Iris pigment epithelial cell (primary cell): ENCODE results near the gene NPB.

Experiments used
- DNase-seq: peaks from one replicate; pipeline ENCODE4 v3.0.0-alpha.2; 2011; ENCODE audit warnings: low read depth

Gene NPB

DNA sequence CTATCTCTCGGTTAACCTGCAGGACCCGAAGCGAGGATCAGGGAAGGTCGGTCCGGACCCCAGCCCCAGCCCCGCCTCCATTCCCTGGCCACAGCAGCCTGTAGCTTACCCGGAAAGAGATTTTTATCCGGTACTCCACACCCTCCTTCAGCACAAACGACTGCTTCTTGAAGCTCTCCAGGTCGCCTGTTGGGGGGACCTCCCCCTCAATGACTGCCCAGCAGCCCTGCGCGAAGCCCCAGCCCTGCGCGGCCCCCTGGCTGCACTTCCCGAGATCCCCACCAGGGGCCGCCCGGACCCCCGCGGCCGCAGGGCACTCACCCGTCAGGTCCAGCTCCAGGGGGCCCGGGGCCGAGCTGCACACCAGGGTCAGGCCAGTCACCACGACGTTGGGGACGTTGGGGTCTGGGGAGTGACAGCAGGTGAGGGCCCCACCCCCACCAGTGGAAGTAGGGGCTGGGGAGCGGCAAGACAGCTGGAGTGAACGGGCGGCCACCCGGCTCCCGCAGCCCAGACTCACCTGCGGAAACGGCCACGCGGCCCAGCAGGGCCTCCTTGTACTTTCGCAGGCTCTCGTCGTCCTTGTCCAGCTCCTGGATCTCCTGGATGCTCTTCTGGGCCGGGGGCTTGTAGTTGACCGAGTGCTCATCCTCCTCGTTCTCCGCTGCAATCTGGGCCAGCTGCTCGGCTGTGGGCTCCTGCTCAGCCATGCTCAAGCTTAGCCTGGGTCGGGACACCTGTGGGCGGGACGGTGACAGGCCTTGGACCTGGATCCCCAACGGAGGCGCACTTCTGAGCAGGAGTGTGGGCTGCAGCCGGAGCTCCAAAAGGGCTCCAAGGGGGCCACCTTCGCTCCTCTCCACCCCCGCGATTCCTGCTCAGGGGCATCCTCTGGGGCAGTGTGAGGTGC lies 32.6 kb upstream of the NPB start:
- DNase-seq = peak; percentile 23

DNA sequence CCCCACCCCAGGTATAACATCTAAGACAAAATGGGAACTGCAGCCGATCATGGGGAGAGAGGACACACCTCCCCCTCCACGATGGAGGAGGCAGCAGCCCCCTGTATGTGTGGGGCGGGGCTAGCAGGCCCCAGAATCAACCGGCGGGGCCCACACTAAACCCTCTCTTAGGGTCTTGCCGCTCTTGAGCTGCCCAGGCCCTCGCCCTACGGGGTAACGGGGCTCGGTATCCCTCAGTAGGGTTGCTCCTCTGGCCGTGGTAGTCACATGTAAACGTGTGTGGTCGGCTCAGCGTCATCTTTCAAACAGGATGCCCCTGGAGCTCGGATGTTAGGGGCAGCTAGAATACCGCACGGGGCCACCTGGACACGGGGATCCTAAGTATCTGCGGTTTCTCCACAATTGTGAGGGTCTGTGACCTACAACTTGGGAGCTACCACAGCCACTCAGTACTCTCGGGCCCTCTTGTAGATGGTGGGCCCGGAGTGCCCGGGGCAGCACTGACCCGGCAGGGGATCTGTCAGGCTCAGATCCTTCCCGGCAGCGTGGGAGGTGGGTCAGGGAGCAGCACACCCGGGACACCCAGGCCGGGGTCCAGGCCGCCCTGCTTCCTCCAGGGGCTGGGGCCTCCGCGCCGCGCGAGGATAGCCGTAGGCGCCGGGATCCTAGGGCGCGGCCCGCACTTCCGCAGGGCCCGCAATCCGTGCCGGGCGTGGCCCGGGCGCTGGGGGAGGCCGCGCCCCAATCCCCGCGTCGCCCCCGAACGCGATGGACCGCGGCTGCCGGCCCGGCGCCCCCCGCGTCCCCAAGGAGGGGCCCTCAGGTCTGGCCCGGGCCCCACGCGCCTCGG lies 31.7 kb upstream of the NPB start:
- DNase-seq = peak; percentile 74

DNA sequence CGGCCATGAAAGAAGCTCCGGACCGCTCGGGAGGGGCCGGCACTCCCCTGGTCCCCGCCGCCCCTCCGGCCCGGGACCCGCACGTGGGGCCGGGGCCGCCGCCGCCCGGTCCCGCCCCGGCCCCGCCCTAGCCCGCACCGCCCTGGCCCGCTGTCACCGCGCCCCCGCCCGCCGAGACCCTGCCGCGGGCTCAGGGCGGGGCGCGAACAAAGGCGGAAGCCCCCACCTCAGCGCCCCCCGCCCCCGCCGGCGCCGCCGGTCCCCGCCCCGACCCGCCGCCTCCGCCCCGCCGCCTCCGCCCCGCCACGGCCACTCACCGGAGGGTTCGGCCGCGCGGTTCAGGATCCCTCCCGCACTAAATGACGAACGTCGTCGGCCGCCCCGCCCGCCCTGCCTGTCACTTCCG lies 31.1 kb upstream of the NPB start, which contains the start of gene ARHGDIA:
Gene ARHGDIA, minus strand, starts transcription at position 357 of the 406 bp plus-strand sequence. CDS start 1,407 bp downstream, outside the sequence.
- no peak for DNase-seq

DNA sequence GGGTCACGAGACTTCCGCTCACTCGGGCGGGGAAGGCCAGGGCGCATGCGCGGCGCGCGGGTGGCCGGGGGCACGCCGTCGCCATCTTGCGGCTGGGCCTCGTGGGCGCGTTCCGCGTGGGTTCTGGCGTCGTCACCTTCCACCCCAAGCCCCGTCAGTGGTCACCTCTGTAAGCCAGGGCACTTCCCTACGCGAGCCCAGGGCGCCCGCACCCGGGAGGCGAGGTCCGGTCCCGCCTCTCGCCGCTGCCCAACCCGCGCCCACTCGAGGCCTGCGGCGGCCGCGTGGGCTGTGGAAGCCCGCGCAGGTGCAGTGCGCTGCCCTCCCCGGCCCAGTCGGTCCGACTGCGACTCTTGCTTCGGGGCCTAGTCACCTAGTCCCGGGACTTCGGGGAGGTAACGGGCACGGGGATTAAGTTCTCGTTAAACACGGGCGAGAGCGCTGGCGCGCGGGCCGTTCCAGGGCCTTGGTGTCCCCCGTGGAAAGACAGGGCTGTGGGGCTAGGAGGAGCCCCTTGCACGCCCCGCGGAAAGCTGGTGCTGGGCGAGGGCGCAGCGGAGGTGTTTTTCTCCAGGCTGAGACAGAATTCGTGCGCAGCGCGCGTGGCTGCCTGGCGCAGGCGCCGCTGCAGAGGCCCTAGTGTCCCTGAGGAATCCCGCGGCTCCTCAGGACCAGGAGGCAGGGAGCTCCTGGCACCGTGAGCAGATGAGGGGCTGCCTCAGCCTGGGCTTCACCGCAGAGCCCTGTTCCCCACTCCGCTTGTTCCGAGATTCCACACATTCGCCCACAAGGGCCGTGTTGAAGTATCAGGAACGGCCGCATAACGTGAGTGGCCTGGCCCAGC lies 30.4 kb upstream of the NPB start:
- DNase-seq = peak; percentile 76

DNA sequence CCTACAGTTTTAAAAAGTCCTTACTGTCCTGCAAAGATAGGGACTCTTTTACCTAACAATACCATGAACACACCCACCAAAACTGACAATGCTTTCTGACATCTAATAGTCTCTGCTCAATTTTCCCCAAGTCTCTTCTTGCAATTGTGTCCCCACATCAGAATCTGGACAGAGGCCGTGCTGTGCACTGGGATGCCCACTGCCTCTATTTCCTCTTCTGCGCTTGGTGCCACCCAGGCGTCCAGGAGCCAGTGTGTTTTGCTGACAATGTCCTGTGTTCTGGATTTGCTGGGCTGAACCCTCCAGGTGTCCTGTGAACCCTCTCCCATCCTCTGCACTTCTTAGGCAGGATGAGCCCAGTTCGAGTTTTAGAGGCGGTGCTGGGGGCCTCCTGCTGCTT lies 24.5 kb upstream of the NPB start:
- no peak for DNase-seq

DNA sequence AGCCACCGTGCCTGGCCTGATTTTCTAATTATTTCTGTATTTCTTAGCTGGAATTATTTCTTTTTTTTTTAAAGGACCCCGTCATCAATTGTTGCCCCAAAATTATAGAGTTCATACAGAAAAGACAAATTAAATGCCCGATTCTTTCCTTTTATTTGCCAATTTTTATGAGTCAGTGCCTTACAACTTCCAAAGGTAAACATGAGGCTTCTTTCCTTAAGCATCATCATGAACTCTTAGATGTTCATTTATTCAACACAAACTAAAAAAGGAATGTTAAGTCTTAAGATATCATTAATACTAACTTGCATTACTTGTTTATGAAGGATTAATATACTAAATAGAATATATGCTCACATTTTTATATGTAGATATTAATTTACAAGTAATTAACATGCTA lies 23.7 kb upstream of the NPB start:
- peak; percentile 24 for DNase-seq

DNA sequence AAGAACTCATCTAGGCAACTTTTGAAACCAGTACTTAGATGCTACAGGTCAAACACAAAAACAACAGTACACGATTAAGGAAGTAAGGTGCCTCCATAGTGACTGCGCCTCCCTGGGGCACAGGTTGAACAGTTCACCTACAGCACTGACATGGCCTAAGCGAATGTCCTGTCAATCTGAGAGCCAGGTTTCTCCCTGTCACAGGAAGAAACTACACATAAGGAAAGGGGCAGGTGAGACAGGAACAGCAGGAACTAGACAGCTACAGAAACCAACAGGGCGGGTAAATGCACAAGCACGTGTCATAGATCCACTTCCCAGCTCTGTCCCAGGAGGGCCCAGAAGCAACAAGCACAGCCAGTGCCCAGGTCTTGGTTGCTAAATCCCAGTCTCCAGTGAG lies 22.9 kb upstream of the NPB start:
- DNase-seq = no peak

DNA sequence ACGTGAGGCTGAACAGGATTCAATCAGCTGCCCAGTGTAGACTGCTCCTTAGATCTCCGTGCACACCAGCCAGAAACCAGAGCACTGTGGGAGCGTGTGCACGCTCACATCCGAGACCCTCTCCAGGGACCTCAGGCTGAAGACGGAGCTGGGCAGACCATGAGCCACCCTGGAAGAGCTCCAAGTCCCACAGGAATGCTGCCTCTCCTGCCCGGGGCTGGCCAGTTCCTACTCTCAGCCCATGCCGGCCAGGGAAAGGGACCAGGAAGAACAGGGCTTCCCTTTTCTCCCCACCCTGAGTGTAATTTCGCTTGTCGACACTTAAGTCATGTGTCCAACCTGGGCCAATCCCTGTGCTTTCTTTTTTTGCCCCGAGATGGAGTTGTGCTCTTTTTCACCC lies 17.5 kb upstream of the NPB start:
- DNase-seq = no peak

DNA sequence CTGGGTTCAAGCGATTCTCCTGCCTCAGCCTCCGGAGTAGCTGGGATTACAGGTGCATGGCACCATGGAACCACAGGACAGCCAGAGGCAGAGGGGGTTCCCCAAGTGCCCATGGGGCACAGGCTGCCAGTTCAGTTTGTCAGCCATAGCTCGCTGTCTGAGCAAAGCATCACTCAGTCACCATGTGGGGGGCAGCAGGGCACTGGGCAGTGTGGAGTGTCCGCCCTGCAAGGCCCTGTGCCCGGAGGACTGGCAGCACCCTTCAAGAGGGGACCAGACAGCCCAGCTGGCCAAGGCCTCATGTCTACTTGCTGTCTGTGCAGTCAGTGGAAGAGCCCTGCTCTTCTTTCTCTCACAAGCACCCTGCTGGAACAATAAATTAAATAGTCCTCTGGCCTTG lies 17.1 kb upstream of the NPB start:
- no peak for DNase-seq

DNA sequence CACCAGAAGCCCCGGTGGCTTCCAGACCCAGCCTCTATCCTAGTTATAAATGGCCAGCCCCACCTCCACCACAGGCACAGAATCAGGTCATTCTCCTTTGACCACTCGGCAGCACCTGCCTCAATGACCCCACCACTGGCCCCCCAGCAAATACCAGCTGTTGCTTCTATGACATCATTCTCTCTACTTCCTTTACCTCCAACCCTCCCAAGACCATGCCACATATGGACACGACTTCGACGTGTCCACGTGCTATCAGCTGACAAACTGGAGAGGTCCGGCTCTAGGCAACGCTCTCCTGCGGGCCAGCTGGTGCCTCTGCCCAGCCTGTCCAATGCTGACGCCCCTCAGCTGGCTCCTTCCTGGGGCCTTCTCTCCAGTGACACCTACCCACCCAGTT lies 16.6 kb upstream of the NPB start:
- DNase-seq = no peak

DNA sequence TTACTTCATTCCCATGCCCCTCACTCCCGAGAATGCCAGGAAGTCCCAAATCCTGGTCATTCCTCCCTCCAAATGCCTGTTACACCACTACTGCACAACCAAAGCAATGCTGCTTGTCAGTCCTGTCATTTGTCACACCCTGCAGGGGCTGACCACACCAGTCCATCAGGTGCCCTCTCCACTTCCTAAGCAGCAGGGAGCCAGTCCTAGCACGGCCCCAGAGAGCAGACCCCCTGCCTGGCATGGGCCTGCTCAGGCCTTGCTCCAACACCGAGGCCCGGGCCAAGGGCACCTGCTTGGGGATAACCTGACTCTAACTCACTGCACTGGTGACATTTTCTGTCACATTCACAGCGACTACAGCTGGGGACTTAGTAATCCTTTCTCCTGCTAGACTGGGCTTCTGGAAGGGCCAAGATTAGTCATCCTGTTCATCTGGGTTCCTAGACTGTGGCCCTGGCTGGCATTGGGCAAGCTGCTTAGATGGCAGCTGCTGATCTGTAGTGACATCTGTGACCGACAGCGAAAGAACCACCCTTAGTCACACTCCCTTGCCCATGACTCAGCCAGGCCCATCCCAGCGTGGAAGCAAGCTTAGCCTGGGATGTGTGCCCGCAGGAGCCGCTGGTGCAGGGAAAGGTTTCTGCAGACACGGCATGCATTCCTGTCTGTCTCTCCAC lies 16.0 kb upstream of the NPB start:
- DNase-seq = peak; percentile 11

DNA sequence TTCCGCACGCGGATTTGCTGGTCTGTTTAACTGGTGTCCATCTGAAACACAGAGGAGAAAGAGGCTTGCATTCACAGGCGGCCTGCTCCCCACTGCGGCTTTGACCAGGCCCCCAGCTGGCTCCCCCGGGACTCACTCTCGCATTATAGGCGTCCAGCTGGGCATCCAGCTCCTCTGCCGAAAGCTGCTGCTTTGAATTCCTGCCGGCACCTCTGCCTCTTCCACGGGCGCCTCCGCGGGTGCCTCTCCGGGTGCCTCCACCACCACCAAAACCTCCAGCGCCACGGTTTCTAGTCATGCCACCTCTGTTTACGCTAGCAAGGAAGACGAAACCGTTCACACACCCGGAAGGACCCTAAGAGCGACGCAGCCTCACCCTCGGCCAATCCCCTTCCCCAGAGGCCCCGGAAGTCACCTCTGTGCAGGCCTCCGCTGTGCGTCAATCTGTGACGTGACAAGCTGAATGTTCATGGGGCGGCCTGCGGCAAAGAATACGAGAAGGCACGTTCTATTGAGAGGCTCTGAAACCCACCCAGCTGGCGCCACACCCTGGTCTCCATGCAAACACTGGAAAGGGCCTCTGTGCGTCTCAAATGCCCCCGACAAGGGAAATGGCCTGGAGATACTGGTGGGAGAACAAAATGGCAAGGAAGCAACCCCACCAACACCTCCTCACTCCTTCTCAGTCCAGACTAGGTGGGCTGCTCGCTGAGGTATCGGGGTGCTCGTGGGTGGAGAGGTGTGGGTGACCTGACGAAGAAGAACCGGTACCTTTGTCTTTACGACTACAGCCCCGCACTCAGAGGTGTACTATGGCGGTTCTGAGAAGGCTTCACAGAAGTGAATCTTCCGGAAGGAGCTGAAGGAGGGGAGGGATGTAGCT lies 13.7 kb upstream of the NPB start:
- no peak for DNase-seq

DNA sequence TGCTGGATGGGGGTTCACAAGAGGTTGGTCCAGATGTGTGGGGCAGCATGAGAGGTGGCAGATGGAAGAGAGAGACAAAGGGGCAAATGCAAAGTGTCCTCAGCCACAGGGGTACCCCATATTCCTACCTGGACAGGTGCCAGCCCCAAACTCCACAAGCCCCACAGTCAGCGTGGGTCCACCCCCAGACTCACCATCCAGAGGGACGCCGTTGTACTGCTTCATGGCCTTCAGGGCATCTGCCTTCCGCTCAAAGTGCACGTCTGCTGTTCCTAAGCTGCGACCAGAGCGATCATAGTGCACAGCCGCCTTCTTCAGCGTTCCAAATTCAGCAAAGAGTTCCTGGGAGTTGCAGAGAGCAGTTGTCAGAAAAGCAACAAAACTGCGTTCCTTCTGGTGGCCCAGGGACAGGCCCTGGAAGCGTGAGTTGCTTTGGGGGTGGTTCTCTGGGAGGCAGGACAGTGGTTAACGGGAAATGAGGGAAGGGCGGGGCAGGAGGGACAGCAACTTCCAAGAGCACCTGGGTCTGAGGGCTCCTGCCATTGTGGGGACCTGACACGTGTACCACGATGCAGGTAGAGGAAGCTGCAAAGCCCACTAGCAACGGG lies 12.9 kb upstream of the NPB start:
- DNase-seq = no peak

DNA sequence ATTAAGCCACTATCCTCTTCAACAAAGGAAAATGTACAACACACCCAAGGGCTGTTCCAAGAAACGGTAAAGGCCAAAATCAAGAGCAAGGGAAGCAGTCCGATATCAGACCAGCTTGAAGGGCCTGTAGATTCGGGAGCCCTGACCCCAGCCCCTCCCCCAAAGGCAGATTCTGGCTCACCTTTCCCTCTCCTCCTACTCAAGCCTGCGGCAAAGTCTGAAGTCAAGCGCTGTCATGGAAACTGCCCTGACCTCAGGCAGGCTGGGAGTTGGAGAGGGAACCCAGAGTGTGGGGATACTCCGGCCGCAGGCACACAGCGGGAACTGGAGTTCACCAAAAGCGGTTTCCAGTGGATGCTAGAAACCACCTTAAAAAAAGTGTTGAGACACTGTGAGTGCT lies 12.4 kb upstream of the NPB start:
- DNase-seq = no peak

DNA sequence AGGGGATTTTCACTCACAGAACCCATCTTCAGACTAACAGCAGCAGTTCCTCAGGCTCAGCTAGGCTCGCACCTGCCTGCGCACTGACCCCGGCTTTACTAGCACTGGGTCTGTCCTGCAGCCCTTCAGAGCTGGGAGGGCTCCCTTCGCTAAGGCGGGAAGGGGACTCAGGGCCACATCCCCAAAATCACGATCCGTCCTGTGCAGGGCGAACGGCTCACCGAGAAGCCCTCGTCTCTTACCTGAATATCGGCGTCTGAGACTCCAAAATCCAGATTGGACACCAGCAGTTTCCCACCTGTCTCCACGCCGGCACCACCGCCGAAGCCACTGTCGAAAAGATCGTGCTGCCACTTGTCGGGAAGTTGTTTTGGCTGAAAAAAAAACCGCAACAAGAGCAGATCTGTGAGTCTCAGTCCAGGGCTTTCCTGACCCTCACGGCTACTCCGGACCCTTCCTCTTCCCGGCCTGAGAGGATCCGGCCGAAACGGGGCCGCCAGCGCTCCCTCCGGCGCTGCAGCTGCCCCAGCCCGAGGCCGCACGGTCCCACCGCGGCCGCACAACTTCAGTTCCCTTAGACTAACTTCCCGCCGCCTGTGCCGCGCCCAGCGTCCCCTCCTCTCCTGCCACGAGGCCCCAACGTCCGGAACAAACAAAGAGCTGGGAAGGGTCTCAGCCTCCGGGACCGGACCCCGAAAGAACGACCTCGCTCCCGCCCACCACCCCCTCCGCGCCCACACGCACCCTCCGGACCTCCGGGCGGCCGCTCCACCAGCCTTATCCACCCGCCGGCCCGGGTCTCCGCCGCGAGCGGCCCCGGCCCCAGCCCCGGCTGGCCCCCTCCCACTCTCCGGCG lies 11.4 kb upstream of the NPB start:
- DNase-seq = peak; percentile 10

DNA sequence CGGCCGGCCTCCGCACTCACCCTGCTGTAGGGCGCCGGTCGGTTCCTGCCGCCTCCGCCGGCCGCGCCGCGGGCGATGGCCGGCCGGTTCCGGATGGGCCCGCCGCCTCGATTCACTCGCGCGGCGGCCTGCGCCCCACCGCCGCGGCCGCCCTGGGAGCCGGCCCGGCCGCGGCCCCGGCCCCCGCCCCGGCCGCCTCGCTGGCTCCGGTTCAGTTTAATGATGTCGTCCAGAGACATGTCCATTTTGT lies 10.8 kb upstream of the NPB start:
- DNase-seq = no peak

DNA sequence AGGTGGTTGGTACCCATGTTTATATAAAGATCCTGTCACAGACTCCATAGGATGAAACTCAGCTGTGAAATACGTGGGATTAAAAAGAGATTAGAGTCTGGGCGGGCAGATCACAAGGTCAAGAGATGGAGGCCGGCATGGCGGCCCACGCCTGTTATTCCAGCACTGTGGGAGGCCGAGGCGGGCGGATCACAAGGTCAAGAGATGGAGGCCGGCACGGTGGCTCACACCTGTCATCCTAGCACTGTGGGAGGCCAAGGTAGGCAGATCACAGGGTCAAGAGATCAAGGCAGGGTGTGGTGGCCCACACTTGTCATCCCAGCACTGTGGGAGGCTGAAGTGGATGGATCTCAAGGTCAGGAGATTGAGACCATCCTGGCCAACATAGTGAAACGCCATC lies 6.6 kb upstream of the NPB start:
- no peak for DNase-seq

DNA sequence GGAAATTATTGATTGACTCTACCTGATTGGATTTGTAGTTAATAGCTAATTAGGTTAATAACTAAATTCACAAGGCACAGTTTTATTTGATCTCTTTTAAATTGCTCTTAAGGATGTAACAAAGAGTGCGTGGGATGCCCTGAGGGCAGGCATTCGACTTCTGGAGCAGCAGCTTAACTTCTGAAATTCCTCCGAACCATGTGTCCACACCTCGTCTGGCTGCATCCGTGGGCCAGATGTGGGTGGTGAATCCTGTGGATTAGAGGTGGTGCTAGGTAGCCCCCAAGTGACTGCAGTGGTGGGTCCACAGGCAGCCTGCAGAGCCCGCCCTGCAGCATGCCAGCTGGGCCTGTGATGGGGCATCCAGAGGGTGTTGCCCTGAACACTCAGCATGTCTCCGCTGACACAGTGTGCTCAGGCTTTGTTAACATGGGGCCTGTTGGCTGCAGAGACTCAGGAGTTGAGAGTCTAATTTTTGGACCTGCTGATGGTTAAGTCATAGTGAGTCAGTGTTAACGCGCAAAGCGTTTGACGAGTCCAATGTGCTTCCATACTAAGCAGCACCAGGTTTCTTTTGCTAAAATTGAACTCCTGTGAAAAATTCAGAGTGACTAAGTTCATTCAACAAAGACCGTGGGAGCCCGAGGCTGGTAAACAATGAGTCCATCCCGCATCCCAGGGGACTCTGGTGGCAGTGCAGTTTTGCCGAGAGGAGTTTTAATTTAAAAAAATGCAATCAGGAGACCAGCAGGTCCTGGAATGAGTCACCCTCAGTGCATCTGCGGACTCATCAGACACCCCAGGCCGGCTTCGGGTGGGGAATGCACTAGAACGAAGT lies 3.8 kb upstream of the NPB start:
- peak; percentile 80 for DNase-seq

DNA sequence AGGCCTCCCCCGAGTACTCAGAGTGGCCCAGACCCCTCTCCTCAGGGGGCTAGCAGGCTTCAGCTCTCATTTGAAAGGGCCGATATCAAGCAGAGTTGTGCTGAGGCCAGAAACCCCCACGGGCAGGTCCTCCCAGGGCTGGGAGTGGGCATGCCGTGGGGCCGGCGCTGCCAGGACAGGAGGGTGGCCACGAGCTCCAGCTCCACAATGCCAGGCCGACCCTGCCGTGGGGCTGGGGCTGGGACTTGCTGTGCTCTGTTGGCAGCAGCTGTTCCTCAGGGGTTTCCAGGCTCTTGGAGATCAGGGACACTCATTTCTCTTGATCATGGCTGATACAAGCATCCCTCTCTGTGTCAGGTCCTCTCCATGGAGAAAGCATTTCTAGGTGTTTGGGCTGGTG lies 3.2 kb upstream of the NPB start:
- DNase-seq = no peak
